ENCODE measurements around the gene DNAJB6. TPM values are rescaled to one million over a fixed set of nuclear protein-coding genes. Genes with fewer than 3 reads are reported as not detected.
A peak's percentile ranks its signal among the peaks of the same experiment; 100 is the strongest.

Gene DNAJB6
- total RNA-seq, 2 donors from 2014 or later = 126 to 174 TPM

DNA sequence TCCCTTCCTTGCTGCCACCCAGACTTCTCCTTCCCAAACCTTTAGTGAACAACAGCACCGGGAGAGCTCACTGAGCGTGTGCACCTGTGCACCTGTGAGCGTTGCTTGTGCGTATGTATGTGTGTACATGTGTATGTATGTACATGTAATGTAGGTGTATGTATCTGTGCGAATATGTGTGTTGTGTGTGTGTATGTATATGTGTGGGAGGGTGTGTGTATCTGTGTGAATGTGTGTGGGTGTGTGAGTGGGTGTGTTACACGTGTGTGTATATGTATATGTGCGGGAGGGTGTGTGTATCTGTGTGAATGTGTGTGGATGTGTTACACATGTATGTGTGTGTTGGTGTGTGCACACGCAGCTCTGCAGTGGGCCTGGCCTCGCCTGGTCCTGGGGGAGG lies 44.5 kb upstream of the DNAJB6 start:
- TF ChIP-seq, protein P1, sequence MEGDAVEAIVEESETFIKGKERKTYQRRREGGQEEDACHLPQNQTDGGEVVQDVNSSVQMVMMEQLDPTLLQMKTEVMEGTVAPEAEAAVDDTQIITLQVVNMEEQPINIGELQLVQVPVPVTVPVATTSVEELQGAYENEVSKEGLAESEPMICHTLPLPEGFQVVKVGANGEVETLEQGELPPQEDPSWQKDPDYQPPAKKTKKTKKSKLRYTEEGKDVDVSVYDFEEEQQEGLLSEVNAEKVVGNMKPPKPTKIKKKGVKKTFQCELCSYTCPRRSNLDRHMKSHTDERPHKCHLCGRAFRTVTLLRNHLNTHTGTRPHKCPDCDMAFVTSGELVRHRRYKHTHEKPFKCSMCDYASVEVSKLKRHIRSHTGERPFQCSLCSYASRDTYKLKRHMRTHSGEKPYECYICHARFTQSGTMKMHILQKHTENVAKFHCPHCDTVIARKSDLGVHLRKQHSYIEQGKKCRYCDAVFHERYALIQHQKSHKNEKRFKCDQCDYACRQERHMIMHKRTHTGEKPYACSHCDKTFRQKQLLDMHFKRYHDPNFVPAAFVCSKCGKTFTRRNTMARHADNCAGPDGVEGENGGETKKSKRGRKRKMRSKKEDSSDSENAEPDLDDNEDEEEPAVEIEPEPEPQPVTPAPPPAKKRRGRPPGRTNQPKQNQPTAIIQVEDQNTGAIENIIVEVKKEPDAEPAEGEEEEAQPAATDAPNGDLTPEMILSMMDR (conservative IDR thresholded peaks at IDR 0.05) = no peak
- H3K9me3 Mint-ChIP-seq = peaks cover 18% of the 10 kb centered on the region
- Histone ChIP-seq H3K4me3 (ENCODE audit: low read length) (no peak overlapping the region), H3K9me3 (ENCODE audit: control insufficient read depth, low read length) (no peaks in the 10 kb centered on the region), H3K36me3 (ENCODE audit: control insufficient read depth, insufficient read depth, low read length) (no peaks in the 10 kb centered on the region), H3K27me3 (ENCODE audit: control insufficient read depth, insufficient read depth, low read length, poor library complexity, severe bottlenecking) (no peaks in the 10 kb centered on the region), H3K9ac (ENCODE audit: extremely low read depth, low read length, poor library complexity, severe bottlenecking) (no peak overlapping the region), H3K27ac (ENCODE audit: low read depth, low read length) (no peak overlapping the region), H3K4me1 (ENCODE audit: control insufficient read depth, insufficient read depth, low read length) (no peaks in the 10 kb centered on the region)
- 93% methylated on average over 5 to 9 of the region's 9 CpGs for WGBS, 2 experiments (ENCODE audit: insufficient coverage in 1 of 2, insufficient read length in 1 of 2)
- H3K27me3 Mint-ChIP-seq (ENCODE audit: insufficient read depth) = no peaks in the 10 kb centered on the region
- no peak for DNase-seq
- peaks cover 7% of the 10 kb centered on the region for H3K36me3 Mint-ChIP-seq (ENCODE audit: low read depth)
- H3K4me1 Mint-ChIP-seq = peaks cover 2% of the 10 kb centered on the region
- H3K4me3 Mint-ChIP-seq = no peak overlapping the region
- no peak overlapping the region for H3K27ac Mint-ChIP-seq

DNA sequence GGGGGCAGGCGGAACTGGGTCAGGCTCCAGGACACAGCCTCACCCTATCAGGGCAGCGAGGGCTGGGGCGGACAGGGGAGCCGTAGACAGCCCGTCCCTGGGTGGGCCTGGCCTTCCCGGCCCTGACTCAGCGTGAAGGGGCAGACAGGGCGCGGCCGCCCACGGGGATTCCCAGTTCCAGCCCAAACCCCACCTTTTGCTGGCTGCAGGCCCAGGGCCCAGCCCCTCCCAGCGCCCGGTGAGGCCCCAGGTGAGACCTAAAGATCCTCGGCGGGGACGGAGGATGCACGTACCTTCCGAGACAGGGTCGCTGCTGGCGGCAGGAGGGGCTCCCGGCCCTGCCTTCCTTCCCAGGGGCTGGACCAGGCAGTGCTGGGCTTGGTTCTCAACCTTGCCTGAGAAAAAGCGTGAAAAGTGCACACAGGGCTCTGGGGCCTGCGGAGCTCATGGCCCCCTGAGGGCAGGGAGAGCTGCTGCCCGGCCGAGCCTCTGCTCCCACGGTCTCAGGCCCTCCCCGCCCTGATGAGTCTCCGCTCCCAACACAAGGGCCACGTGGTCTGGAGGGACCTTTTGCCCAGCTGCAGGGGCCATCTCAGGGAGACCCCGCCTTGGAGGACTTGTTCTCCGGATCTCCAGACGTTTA lies 43.9 kb upstream of the DNAJB6 start:
- Mint-ChIP-seq H3K27ac (no peak overlapping the region), H3K4me1 (peaks cover 2% of the 10 kb centered on the region)
- WGBS, 2 experiments (ENCODE audit: insufficient coverage in 1 of 2, insufficient read length in 1 of 2) = 87 to 91% methylated on average over 19 to 32 of the region's 32 CpGs

DNA sequence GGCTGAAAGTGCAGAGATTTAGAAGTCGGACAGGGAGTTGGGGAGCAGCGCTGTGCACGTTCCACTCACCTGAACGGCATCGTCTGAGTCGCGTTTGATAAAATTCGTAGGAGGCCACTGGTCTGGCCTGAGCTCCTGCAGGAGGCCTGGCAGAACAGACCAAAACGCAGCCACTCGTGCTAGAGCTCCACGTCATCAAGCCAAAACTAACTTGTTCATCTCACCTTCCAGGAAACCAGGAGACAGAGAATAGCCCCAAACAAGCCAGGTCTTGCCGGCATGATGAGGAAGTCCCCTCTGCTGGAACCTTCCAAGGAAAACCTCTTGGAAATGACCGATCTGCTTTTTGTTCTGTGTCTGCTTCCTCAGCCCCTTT lies 43.4 kb upstream of the DNAJB6 start:
- 86 to 87% methylated on average over 12 to 13 of the region's 13 CpGs for WGBS, 2 experiments (ENCODE audit: insufficient coverage in 1 of 2, insufficient read length in 1 of 2)
- no peak overlapping the region for H3K27ac Mint-ChIP-seq
- Histone ChIP-seq H3K9ac (ENCODE audit: extremely low read depth, low read length, poor library complexity, severe bottlenecking) (no peak overlapping the region), H3K4me1 (ENCODE audit: control insufficient read depth, insufficient read depth, low read length) (no peaks in the 10 kb centered on the region), H3K36me3 (ENCODE audit: control insufficient read depth, insufficient read depth, low read length) (no peaks in the 10 kb centered on the region), H3K4me3 (ENCODE audit: low read length) (no peak overlapping the region), H3K27me3 (ENCODE audit: control insufficient read depth, insufficient read depth, low read length, poor library complexity, severe bottlenecking) (no peaks in the 10 kb centered on the region), H3K27ac (ENCODE audit: low read depth, low read length) (no peak overlapping the region), H3K9me3 (ENCODE audit: control insufficient read depth, low read length) (no peaks in the 10 kb centered on the region)
- TF ChIP-seq, protein P1 (conservative IDR thresholded peaks at IDR 0.05) = no peak
- H3K36me3 Mint-ChIP-seq (ENCODE audit: low read depth) = peaks cover 4% of the 10 kb centered on the region
- no peak overlapping the region for H3K4me3 Mint-ChIP-seq
- DNase-seq = no peak
- H3K27me3 Mint-ChIP-seq (ENCODE audit: insufficient read depth) = no peaks in the 10 kb centered on the region
- H3K4me1 Mint-ChIP-seq = peaks cover 2% of the 10 kb centered on the region
- peaks cover 9% of the 10 kb centered on the region for H3K9me3 Mint-ChIP-seq

More for the DNA sequence above, 43.9 kb upstream of the DNAJB6 start:
- DNase-seq = peak; percentile 75
- TF ChIP-seq, protein P1 (conservative IDR thresholded peaks at IDR 0.05) = no peak
- H3K4me3 ChIP-seq (ENCODE audit: low read length) = no peak overlapping the region
- no peaks in the 10 kb centered on the region for H3K27me3 Mint-ChIP-seq (ENCODE audit: insufficient read depth)
- H3K36me3 ChIP-seq (ENCODE audit: control insufficient read depth, insufficient read depth, low read length) = no peaks in the 10 kb centered on the region
- no peak overlapping the region for H3K27ac ChIP-seq (ENCODE audit: low read depth, low read length)
- no peak overlapping the region for H3K9ac ChIP-seq (ENCODE audit: extremely low read depth, low read length, poor library complexity, severe bottlenecking)
- H3K36me3 Mint-ChIP-seq (ENCODE audit: low read depth) = peaks cover 7% of the 10 kb centered on the region
- peaks cover 13% of the 10 kb centered on the region for H3K9me3 Mint-ChIP-seq
- H3K4me3 Mint-ChIP-seq = no peak overlapping the region
- no peaks in the 10 kb centered on the region for H3K4me1 ChIP-seq (ENCODE audit: control insufficient read depth, insufficient read depth, low read length)
- H3K27me3 ChIP-seq (ENCODE audit: control insufficient read depth, insufficient read depth, low read length, poor library complexity, severe bottlenecking) = no peaks in the 10 kb centered on the region
- H3K9me3 ChIP-seq (ENCODE audit: control insufficient read depth, low read length) = no peaks in the 10 kb centered on the region
